CD4-positive, alpha-beta T cell (primary cell): Measurements from ENCODE around the gene EEF1E1. TPM values are rescaled to one million over a fixed set of nuclear protein-coding genes. Genes with fewer than 3 reads are reported as not detected.

Experiments used
- ATAC-seq: fragments of 200-7000 bp; cut with Tn5 transposase; one replicate; pipeline ENCODE4 v1.10.0; 2022; ENCODE audit warnings: mild to moderate bottlenecking; ENCODE audit not compliant: poor library complexity
- CTCF ChIA-PET: fragments of 350-600 bp; sonication (Branson Sonifier 250); formaldehyde crosslinking; loops from one replicate; lab custom pipeline; 2021; ENCODE audit warnings: antibody characterized with exemption, inconsistent platforms; lab: Charles Lee
- POLR2A ChIA-PET: fragments of 350-600 bp; sonication (Branson Sonifier 250); formaldehyde crosslinking; loops from one replicate; lab custom pipeline; 2021; ENCODE audit warnings: antibody characterized with exemption, inconsistent platforms; lab: Charles Lee
- DNase-seq, 14 experiments: peaks; one replicate each; pipeline ENCODE4 v3.0.0-alpha.2; 2013 to 2020; ENCODE audit warnings: mixed read lengths in 2 of 14
- H3K27ac ChIP-seq, 2 donors: one replicate each; pipeline versions ENCODE4 v1.5.1 to v1.7.0; 2013; ENCODE audit warnings: low read length in 2 of 2, low read depth in 1 of 2, mild to moderate bottlenecking in 1 of 2
- H3K27me3 ChIP-seq, 2 experiments: 1 replicate in 1 of 2; 2 replicates in 1 of 2; pipeline versions ENCODE4 v1.6.1 to v1.7.0; 2013; ENCODE audit warnings: low read length in 2 of 2, control low read depth in 1 of 2, mild to moderate bottlenecking in 1 of 2, moderate library complexity in 1 of 2; ENCODE audit not compliant: insufficient read depth in 2 of 2, control insufficient read depth in 1 of 2
- H3K36me3 ChIP-seq: one replicate; pipeline ENCODE4 v1.6.1; 2013; ENCODE audit warnings: low read length, control low read depth; ENCODE audit not compliant: insufficient read depth
- H3K4me1 ChIP-seq: one replicate; pipeline ENCODE4 v1.6.1; 2013; ENCODE audit warnings: low read length, control low read depth; ENCODE audit not compliant: insufficient read depth
- H3K4me3 ChIP-seq: one replicate; pipeline ENCODE4 v1.5.1; 2013; ENCODE audit warnings: mild to moderate bottlenecking, low read length, moderate library complexity
- H3K9me3 ChIP-seq, 2 experiments: 1 replicate in 1 of 2; 2 replicates in 1 of 2; pipeline versions ENCODE4 v1.6.1 to v1.7.0; 2013; ENCODE audit warnings: low read length in 2 of 2, mild to moderate bottlenecking in 2 of 2, control low read depth in 1 of 2, moderate library complexity in 1 of 2; ENCODE audit not compliant: control insufficient read depth in 1 of 2, insufficient read depth in 1 of 2
- H3K27ac Mint-ChIP-seq: one replicate; pipeline ENCODE4 v1.8.0; 2020; ENCODE audit warnings: mixed read lengths
- H3K27me3 Mint-ChIP-seq: one replicate; pipeline ENCODE4 v1.8.0; 2021; ENCODE audit warnings: mixed read lengths
- H3K36me3 Mint-ChIP-seq: one replicate; pipeline ENCODE4 v1.8.0; 2021; ENCODE audit warnings: low read depth, mixed read lengths
- H3K4me1 Mint-ChIP-seq: one replicate; pipeline ENCODE4 v1.8.0; 2021; ENCODE audit warnings: low read depth, mixed read lengths
- H3K4me3 Mint-ChIP-seq: one replicate; pipeline ENCODE4 v1.8.0; 2020; ENCODE audit warnings: mild to moderate bottlenecking, mixed read lengths
- H3K9me3 Mint-ChIP-seq: one replicate; pipeline ENCODE4 v1.8.0; 2020; ENCODE audit warnings: mixed read lengths
- CTCF ChIP-seq: fragments of 200-600 bp; IDR thresholded peaks from one replicate; pipeline ENCODE4 v1.8.0; 2022; ENCODE audit warnings: antibody characterized with exemption, mild to moderate bottlenecking
- intact Hi-C, 2 experiments: fragments of 100-400 bp; cut with DNase I in 1 of 2; cut with micrococcal nuclease in 1 of 2; formaldehyde crosslinking; loops; one replicate each; pipeline versions ENCODE4 v1.15.1 to v1.9.0; 2023 to 2025; cut with DNase I, micrococcal nuclease
- total RNA-seq, 174 experiments: library from RNA in 2 of 174; stranded (reverse) in 2 of 174; gene quantifications; one replicate each; pipeline ENCODE4 v1.2.3 and lab custom pipeline; 2021 to 2026

EEF1E1 gene
- total RNA-seq, 2 experiments from 2014 or later: 11.2 to 14.7 TPM

- H3K27ac ChIP-seq: no peak overlapping the region
- Mint-ChIP-seq H3K4me3 (peak overlapping the region; percentile 49), H3K27me3 (no peaks in the 10 kb centered on the region), H3K4me1 (peaks cover 24% of the 10 kb centered on the region), H3K36me3 (peaks cover 20% of the 10 kb centered on the region), H3K27ac (peak overlapping the region; percentile 78), H3K9me3 (no peaks in the 10 kb centered on the region)
- H3K36me3 ChIP-seq: peaks cover 6% of the 10 kb centered on the region
- intact Hi-C loops: no loop called here
- no peaks in the 10 kb centered on the region for H3K4me1 ChIP-seq
- ATAC-seq: peak; percentile 81
- ChIA-PET CTCF (no interaction called here), POLR2A (no interaction called here)
- no peak for TF ChIP-seq CTCF
- no peaks in the 10 kb centered on the region for H3K27me3 ChIP-seq
- no peak overlapping the region for H3K4me3 ChIP-seq
- peak in 1 of 14 experiments; percentile 13 for DNase-seq
- H3K9me3 ChIP-seq: no peaks in the 10 kb centered on the region
Observed at GRCh38 chr6:8075704-8076103, 26.6 kb downstream of the EEF1E1 start.

- no peak overlapping the region for H3K4me3 ChIP-seq
- no peak for DNase-seq
- H3K27ac ChIP-seq: no peak overlapping the region
- no peaks in the 10 kb centered on the region for H3K4me1 ChIP-seq
- H3K9me3 ChIP-seq: no peaks in the 10 kb centered on the region
- CTCF ChIA-PET: no interaction called here
- H3K4me3 Mint-ChIP-seq: peak overlapping the region; percentile 49
- H3K9me3 Mint-ChIP-seq: no peaks in the 10 kb centered on the region
- H3K36me3 ChIP-seq: peaks cover 6% of the 10 kb centered on the region
- POLR2A ChIA-PET: no interaction called here
- peaks cover 24% of the 10 kb centered on the region for H3K4me1 Mint-ChIP-seq
- intact Hi-C loops: no loop called here
- H3K27me3 ChIP-seq: no peaks in the 10 kb centered on the region
- H3K27me3 Mint-ChIP-seq: no peaks in the 10 kb centered on the region
- no peak for TF ChIP-seq CTCF
- no peak for ATAC-seq
- peaks cover 15% of the 10 kb centered on the region for H3K36me3 Mint-ChIP-seq
- peak overlapping the region; percentile 78 for H3K27ac Mint-ChIP-seq
Observed at GRCh38 chr6:8075185-8075584, 27.2 kb downstream of the EEF1E1 start.

- no peak for TF ChIP-seq CTCF
- ChIA-PET CTCF (no interaction called here), POLR2A (no interaction called here)
- H3K4me3 Mint-ChIP-seq: no peak overlapping the region
- Histone ChIP-seq H3K27ac (no peak overlapping the region), H3K36me3 (peaks cover 6% of the 10 kb centered on the region), H3K4me3 (no peak overlapping the region), H3K27me3 (no peaks in the 10 kb centered on the region), H3K9me3 (no peaks in the 10 kb centered on the region), H3K4me1 (no peaks in the 10 kb centered on the region)
- peaks cover 9% of the 10 kb centered on the region for H3K36me3 Mint-ChIP-seq
- no peak for DNase-seq
- H3K27me3 Mint-ChIP-seq: no peaks in the 10 kb centered on the region
- H3K27ac Mint-ChIP-seq: no peak overlapping the region
- ATAC-seq: no peak
- intact Hi-C loops: no loop called here
- H3K4me1 Mint-ChIP-seq: peaks cover 24% of the 10 kb centered on the region
- no peaks in the 10 kb centered on the region for H3K9me3 Mint-ChIP-seq
Observed at GRCh38 chr6:8074213-8074612, 28.1 kb downstream of the EEF1E1 start.
